GM12878 (cell line): Measurements from ENCODE around the gene ADAM15. TPM values are rescaled to one million over a fixed set of nuclear protein-coding genes. Genes with fewer than 3 reads are reported as not detected.

Experiments used
- ATAC-seq: fragments of 200-7000 bp; cut with Tn5 transposase; 3 replicates; pipeline ENCODE4 v1.9.1; 2020; ENCODE audit warnings: mild to moderate bottlenecking, moderate library complexity
- BruUV-seq: library from RNA; stranded (reverse); fragments of 400-500 nt; replicated peaks from 2 replicates; lab custom pipeline; 2021; lab: Mats Ljungman, UMichigan
- CTCF ChIA-PET: fragments of 300-600 bp; sonication (Branson Sonifier 250); formaldehyde crosslinking; extraction: SDS; loops from one replicate; lab custom pipeline; 2021; ENCODE audit warnings: inconsistent platforms; lab: Yijun Ruan, JAX
- POLR2A ChIA-PET: fragments of 350-600 bp; formaldehyde crosslinking; extraction: SDS; loops from one replicate; lab custom pipeline; 2021; ENCODE audit warnings: inconsistent platforms; lab: Charles Lee
- RAD21 ChIA-PET: fragments of 300-600 bp; sonication (Branson Sonifier 250); formaldehyde crosslinking; loops from one replicate; lab custom pipeline; 2023; ENCODE audit warnings: antibody characterized with exemption; ENCODE audit not compliant: unreplicated experiment; lab: Charles Lee
- SMC1A ChIA-PET: fragments of 300-600 bp; sonication (Branson Sonifier 250); formaldehyde crosslinking; loops from one replicate; lab custom pipeline; 2023; ENCODE audit not compliant: unreplicated experiment, uncharacterized antibody; lab: Charles Lee
- DNase-seq: peaks from one replicate; pipeline ENCODE4 v3.0.0-alpha.2; 2011; ENCODE audit warnings: low read depth, low spot score
- FAIRE-seq: peaks from 3 replicates; lab custom pipeline; 2011; peaks lifted over from hg19 to GRCh38; lab: Jason Lieb, UNC
- H2AFZ ChIP-seq: 2 replicates; pipeline ENCODE4 v1.6.0; 2011; ENCODE audit warnings: low read depth, low read length, control low read depth; ENCODE audit not compliant: control insufficient read depth
- H3K27ac ChIP-seq: 2 replicates; pipeline ENCODE4 v1.5.1; 2011; ENCODE audit warnings: control low read depth; ENCODE audit not compliant: control insufficient read depth, insufficient read depth
- H3K27me3 ChIP-seq, 2 experiments: replicated peaks in 1 of 2; 2 replicates each; pipeline versions ENCODE4 v1.6.0 to v1.6.1; 2011; ENCODE audit warnings: low read length in 1 of 2; ENCODE audit not compliant: control insufficient read depth in 2 of 2, insufficient read depth in 2 of 2
- H3K36me3 ChIP-seq, 2 experiments: 2 replicates each; pipeline ENCODE4 v1.5.1; 2011; ENCODE audit warnings: low read length in 1 of 2; ENCODE audit not compliant: control insufficient read depth in 2 of 2, insufficient read depth in 2 of 2
- H3K4me1 ChIP-seq: 2 replicates; pipeline ENCODE4 v1.6.1; 2011; ENCODE audit warnings: mild to moderate bottlenecking, low read length, moderate library complexity, mixed read lengths; ENCODE audit not compliant: control insufficient read depth, insufficient read depth
- H3K4me2 ChIP-seq: 2 replicates; pipeline ENCODE4 v1.6.0; 2011; ENCODE audit warnings: control low read depth; ENCODE audit not compliant: control insufficient read depth, insufficient read depth
- H3K4me3 ChIP-seq: fragments of 200-600 bp; sonication (generic); 2 replicates; pipeline ENCODE4 v1.5.1; 2016
- H3K79me2 ChIP-seq: 2 replicates; pipeline ENCODE4 v1.6.0; 2011; ENCODE audit warnings: low read length; ENCODE audit not compliant: control insufficient read depth, insufficient read depth
- H3K9ac ChIP-seq: 2 replicates; pipeline ENCODE4 v1.8.0; 2011; ENCODE audit warnings: low read length, control low read depth, mixed read lengths; ENCODE audit not compliant: control insufficient read depth, insufficient read depth
- H3K9me3 ChIP-seq: replicated peaks from 3 replicates; pipeline ENCODE4 v1.5.1; 2011; ENCODE audit warnings: mild to moderate bottlenecking, low read length; ENCODE audit not compliant: control insufficient read depth, insufficient read depth
- H4K20me1 ChIP-seq: 2 replicates; pipeline ENCODE4 v1.6.0; 2011; ENCODE audit not compliant: control insufficient read depth, insufficient read depth
- ATF2 ChIP-seq: IDR thresholded peaks from 2 replicates; pipeline ENCODE4 v1.6.1; 2012; ENCODE audit warnings: low read length, inconsistent platforms
- CBFB ChIP-seq: IDR thresholded peaks from 2 replicates; pipeline ENCODE4 v1.6.1; 2016; ENCODE audit warnings: antibody characterized with exemption, low read depth
- CBX3 ChIP-seq: fragments of 200-600 bp; sonication (generic); IDR thresholded peaks from 2 replicates; pipeline ENCODE4 v1.6.1; 2016; ENCODE audit warnings: low read depth, borderline replicate concordance
- E2F8 ChIP-seq: fragments of 450-650 bp; IDR thresholded peaks from 2 replicates; pipeline ENCODE4 v1.6.1; 2018; ENCODE audit warnings: mild to moderate bottlenecking, low read depth, moderate library complexity; ENCODE audit not compliant: partially characterized antibody
- RAD21 ChIP-seq: IDR thresholded peaks from 2 replicates; pipeline ENCODE4 v1.6.1; 2011; ENCODE audit warnings: mild to moderate bottlenecking, low read depth, low read length, moderate library complexity; ENCODE audit not compliant: insufficient read depth
- RAD51 ChIP-seq: fragments of 450-650 bp; IDR thresholded peaks from 2 replicates; pipeline ENCODE4 v1.6.1; 2016; ENCODE audit warnings: moderate library complexity, mild to moderate bottlenecking, inconsistent platforms
- RB1 ChIP-seq: fragments of 450-650 bp; formaldehyde crosslinking; IDR thresholded peaks from 2 replicates; pipeline ENCODE4 v1.6.1; 2017; ENCODE audit warnings: mild to moderate bottlenecking, borderline replicate concordance
- RELB ChIP-seq: fragments of 450-650 bp; IDR thresholded peaks from 2 replicates; pipeline ENCODE4 v1.6.1; 2017; ENCODE audit warnings: low read depth, mild to moderate bottlenecking, moderate library complexity
- SUPT20H ChIP-seq: IDR thresholded peaks from 2 replicates; pipeline ENCODE4 v1.6.1; 2011; ENCODE audit warnings: low read depth, mild to moderate bottlenecking, low read length, moderate library complexity, borderline replicate concordance; ENCODE audit not compliant: control insufficient read depth
- YBX1 ChIP-seq: fragments of 450-650 bp; IDR thresholded peaks from 2 replicates; pipeline ENCODE4 v1.6.1; 2016; ENCODE audit warnings: antibody characterized with exemption
- ZBTB40 ChIP-seq: fragments of 450-650 bp; IDR thresholded peaks from 2 replicates; pipeline ENCODE4 v1.6.1; 2016; ENCODE audit warnings: mild to moderate bottlenecking, moderate library complexity, borderline replicate concordance
- WGBS: methylation state at CpG from one replicate; pipeline ENCODE4 v1.1.6; 2016; ENCODE audit warnings: low lambda C conversion rate; ENCODE audit not compliant: insufficient replicate concordance, insufficient coverage; ENCODE audit errors: missing lambda C conversion rate; 5-methylcytosine and 5-hydroxymethylcytosine counted together
- in situ Hi-C: fragments of 300-500 bp; cut with MboI; formaldehyde crosslinking; loops from 9 replicates; pipeline ENCODE4 v1.14.3; 2018; ENCODE audit warnings: mixed read lengths
- intact Hi-C: fragments of 100-400 bp; cut with micrococcal nuclease; formaldehyde crosslinking; loops from one replicate; pipeline ENCODE4 v1.14.2; 2022; ENCODE audit not compliant: unreplicated experiment
- polyA plus RNA-seq, 11 experiments: library from polyadenylated mRNA; depleted of rRNA in 4 of 11; unstranded in 6 of 11; stranded (reverse) in 5 of 11; fragments of >200 nt; fragmentation: Nextera tagmentation in 4 of 11; fragmentation: Illumina TruSeq in 1 of 11; extraction: Ambion mirVana in 4 of 11; extraction: Trizol in 1 of 11; gene quantifications; 1 replicate in 1 of 11; 2 replicates in 10 of 11; pipeline versions ENCODE4 v1.2.1 to v1.2.3, GENCODE V29; 2011 to 2016; ENCODE audit warnings: inconsistent platforms in 2 of 11, missing spikeins in 2 of 11, low read depth in 1 of 11
- total RNA-seq, 4 experiments: library from RNA; depleted of rRNA in 3 of 4; stranded (reverse); fragments of >200 nt in 3 of 4; fragmentation: Illumina TruSeq in 1 of 4; extraction: Trizol in 1 of 4; gene quantifications; 2 replicates each; pipeline versions ENCODE4 v1.2.1 to v1.2.3, GENCODE V29; 2013 to 2021

Gene ADAM15
- total and polyA plus RNA-seq, 10 of the 15 experiments (the other 5 are each of a cell fraction or from before 2014, with no cell fraction given) = 0.29 to 38.8 (median 14.7) TPM

DNA sequence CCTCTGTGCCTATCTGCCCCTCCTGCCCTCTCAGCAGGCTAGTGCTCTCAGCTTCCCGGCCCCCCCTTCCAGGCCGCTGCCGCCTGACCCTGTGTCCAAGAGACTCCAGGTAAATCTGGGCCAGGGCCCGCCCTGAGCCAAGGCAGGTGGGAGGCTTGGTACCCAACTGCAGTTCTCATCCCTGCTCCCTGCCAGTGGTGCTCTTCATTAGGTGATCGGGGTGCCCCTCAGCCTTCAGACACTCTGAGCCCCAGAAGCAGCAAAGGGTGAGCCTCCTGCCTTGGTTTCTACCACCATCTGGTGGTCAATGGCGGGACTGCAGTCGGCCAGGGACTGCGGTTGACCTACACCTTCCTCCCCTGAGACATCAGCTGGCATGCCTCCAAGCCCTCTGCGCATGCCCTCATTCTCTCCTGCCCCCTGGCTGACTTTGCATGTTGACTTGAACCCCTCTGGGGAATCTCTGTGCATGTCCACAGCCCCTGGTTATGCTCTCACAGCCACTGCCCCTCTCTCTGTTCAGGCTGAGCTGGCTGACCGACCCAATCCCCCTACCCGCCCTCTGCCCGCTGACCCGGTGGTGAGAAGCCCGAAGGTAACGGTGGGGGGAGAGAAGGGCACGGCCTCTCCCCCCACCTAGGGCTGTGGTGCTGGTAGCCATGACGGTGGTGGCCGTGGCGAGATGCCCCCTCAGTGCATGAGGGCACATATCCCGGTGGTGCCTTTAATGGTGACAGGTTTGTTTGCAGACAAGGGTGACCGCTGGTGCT is 10.4 kb downstream of the ADAM15 start:
- H3K27ac ChIP-seq = no peak overlapping the region
- peak overlapping the region; percentile 69 for H3K4me2 ChIP-seq
- intact Hi-C loops = loop anchor here (1.0 to 5.0 kb wide), 6 partner anchors 16 to 503 kb away; partner anchors contain the start of genes CKS1B, SHC1 and UBE2Q1
- BruUV-seq = no TSS peak
- no peaks in the 10 kb centered on the region for H3K79me2 ChIP-seq
- peak overlapping the region; percentile 79 for H2AFZ ChIP-seq
- peaks cover 16% of the 10 kb centered on the region for H3K4me1 ChIP-seq
- ChIA-PET CTCF (interaction anchor here (0.5 to 15.5 kb wide), 52 partner anchors 9 to 582 kb away, joined by 3 to 195 read pairs (median 4); partner anchors contain the start of genes ADAM15, CKS1B, EFNA3 and FLAD1), SMC1A (interaction anchor here (0.6 to 3.5 kb wide), 22 partner anchors 8 to 502 kb away, joined by 3 to 15 read pairs (median 4); partner anchors contain the start of genes ADAM15, FLAD1 and PBXIP1), POLR2A (interaction anchor here (0.7 to 1.3 kb wide), 3 partner anchors 13 to 125 kb away, joined by 3 read pairs; partner anchors contain the start of gene PMVK), RAD21 (interaction anchor here (0.5 to 2.7 kb wide), 20 partner anchors 10 to 581 kb away, joined by 3 to 22 read pairs (median 4); partner anchors contain the start of genes ADAM15, FLAD1, KRTCAP2 and PBXIP1)
- no peaks in the 10 kb centered on the region for H4K20me1 ChIP-seq
- no peaks in the 10 kb centered on the region for H3K9me3 ChIP-seq
- peak; percentile 96 for DNase-seq
- H3K9ac ChIP-seq = no peak overlapping the region
- peak; percentile 71 for ATAC-seq
- H3K36me3 ChIP-seq = no peaks in the 10 kb centered on the region
- FAIRE-seq = peak; percentile 99
- H3K4me3 ChIP-seq = no peak overlapping the region; the same call in 1 of the 2 replicates
- in situ Hi-C loops = loop anchor here (5.0 kb wide), 1 partner anchor 499 kb away; no protein-coding TSS in a partner anchor
- no peaks in the 10 kb centered on the region for H3K27me3 ChIP-seq
- WGBS = 21% methylated on average over 20 of the region's 21 CpGs
- TF ChIP-seq RELB (peak; percentile 14; the same call in 1 of the 2 replicates), SUPT20H (no peak), CBX3 (no peak), RAD21 (peak; percentile 95), E2F8 (no peak), YBX1 (0 out of 2 replicates have a peak, but pooled peaks have one; percentile 40), CBFB (peak; percentile 83; the same call in 1 of the 2 replicates), ZBTB40 (no peak), ATF2 (no peak), RB1 (peak; percentile 88; the same call in 1 of the 2 replicates), RAD51 (no peak)
